DOHH2 (cell line): ENCODE measurements around the gene FBXO36.

Experiments used
- CTCF ChIP-seq: fragments of 200-600 bp; sonication (generic); IDR thresholded peaks from one replicate; pipeline ENCODE4 v1.5.1; 2014; ENCODE audit warnings: antibody characterized with exemption, mild to moderate bottlenecking, low read depth, low read length; ENCODE audit not compliant: poor library complexity, severe bottlenecking
- EZH2phosphoT487 ChIP-seq: fragments of 200-600 bp; sonication (generic); IDR thresholded peaks from 2 replicates; pipeline ENCODE4 v1.6.1; 2017; ENCODE audit warnings: borderline replicate concordance, mild to moderate bottlenecking, antibody characterized with exemption, low read length, moderate library complexity, mixed read lengths

- TF ChIP-seq CTCF = no peak
- no peak for TF ChIP-seq EZH2phosphoT487
These were observed 34.9 kb upstream of the FBXO36 start for GRCh38 chr2:229887441-229887840.
